Measurements from ENCODE around the gene TXLNG.

- TF ChIP-seq POLR2AphosphoS5 (IDR thresholded peaks at IDR 0.05; ENCODE audit: low read depth) = no peak
- TF ChIP-seq, protein P1, sequence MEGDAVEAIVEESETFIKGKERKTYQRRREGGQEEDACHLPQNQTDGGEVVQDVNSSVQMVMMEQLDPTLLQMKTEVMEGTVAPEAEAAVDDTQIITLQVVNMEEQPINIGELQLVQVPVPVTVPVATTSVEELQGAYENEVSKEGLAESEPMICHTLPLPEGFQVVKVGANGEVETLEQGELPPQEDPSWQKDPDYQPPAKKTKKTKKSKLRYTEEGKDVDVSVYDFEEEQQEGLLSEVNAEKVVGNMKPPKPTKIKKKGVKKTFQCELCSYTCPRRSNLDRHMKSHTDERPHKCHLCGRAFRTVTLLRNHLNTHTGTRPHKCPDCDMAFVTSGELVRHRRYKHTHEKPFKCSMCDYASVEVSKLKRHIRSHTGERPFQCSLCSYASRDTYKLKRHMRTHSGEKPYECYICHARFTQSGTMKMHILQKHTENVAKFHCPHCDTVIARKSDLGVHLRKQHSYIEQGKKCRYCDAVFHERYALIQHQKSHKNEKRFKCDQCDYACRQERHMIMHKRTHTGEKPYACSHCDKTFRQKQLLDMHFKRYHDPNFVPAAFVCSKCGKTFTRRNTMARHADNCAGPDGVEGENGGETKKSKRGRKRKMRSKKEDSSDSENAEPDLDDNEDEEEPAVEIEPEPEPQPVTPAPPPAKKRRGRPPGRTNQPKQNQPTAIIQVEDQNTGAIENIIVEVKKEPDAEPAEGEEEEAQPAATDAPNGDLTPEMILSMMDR (IDR thresholded peaks at IDR 0.05; ENCODE audit: insufficient read depth, low read length) = no peak
Observed at GRCh38 chrX:16745102-16745501, 41.2 kb upstream of the TXLNG start.

Data from HL-60 (cell line).